Kidney glomerular epithelial cell (primary cell): ENCODE data around the gene PROM2.
"Not testable (repeated sequence)": the region's sequence is repeated elsewhere in the genome, so short reads cannot be mapped to it uniquely, and the experiment has no call there.

Experiments
- DNase-seq: peaks from one replicate; lab custom pipeline; 2025; lab: John Stamatoyannopoulos, UW

The PROM2 gene

GRCh38 chr2:95268211-95269035, 5.8 kb upstream of the PROM2 start:
- DNase-seq, result no peak

GRCh38 chr2:95269036-95269680, 5.1 kb upstream of the PROM2 start:
- no peak for DNase-seq

GRCh38 chr2:95269745-95270144, 4.5 kb upstream of the PROM2 start:
- not testable (repeated sequence) for DNase-seq

GRCh38 chr2:95270541-95271081, 3.6 kb upstream of the PROM2 start:
- no peak for DNase-seq

GRCh38 chr2:95271381-95271971, 2.8 kb upstream of the PROM2 start:
- DNase-seq, result no peak

- DNase-seq, result no peak
Measured at GRCh38 chr2:95272299-95272751, 1.9 kb upstream of the PROM2 start.

- no peak for DNase-seq
Measured at GRCh38 chr2:95272781-95273180, 1.5 kb upstream of the PROM2 start.

GRCh38 chr2:95273566-95274290, 521 bp upstream of the PROM2 start:
- no peak for DNase-seq

GRCh38 chr2:95275151-95275515, 884 bp downstream of the PROM2 start:
- no peak for DNase-seq

GRCh38 chr2:95275601-95276243, 1.5 kb downstream of the PROM2 start:
- DNase-seq, result no peak

GRCh38 chr2:95276244-95276887, 2.1 kb downstream of the PROM2 start:
- no peak for DNase-seq

- DNase-seq, result no peak
Measured at GRCh38 chr2:95276888-95277245, 2.6 kb downstream of the PROM2 start.

GRCh38 chr2:95277246-95277906, 3.1 kb downstream of the PROM2 start:
- no peak for DNase-seq

- DNase-seq, result no peak
Measured at GRCh38 chr2:95278051-95278471, 3.8 kb downstream of the PROM2 start.

GRCh38 chr2:95278637-95279225, 4.5 kb downstream of the PROM2 start:
- no peak for DNase-seq

GRCh38 chr2:95279435-95280035, 5.3 kb downstream of the PROM2 start:
- DNase-seq, result no peak

GRCh38 chr2:95281071-95281470, 6.8 kb downstream of the PROM2 start:
- DNase-seq, result no peak

GRCh38 chr2:95281786-95282185, 7.5 kb downstream of the PROM2 start:
- no peak for DNase-seq

GRCh38 chr2:95282458-95282857, 8.2 kb downstream of the PROM2 start:
- no peak for DNase-seq

- DNase-seq, result no peak
Measured at GRCh38 chr2:95283562-95283961, 9.3 kb downstream of the PROM2 start.
